AG08395 (cell line): ENCODE results near the gene TMEM169.
"Not testable (repeated sequence)": the region's sequence is repeated elsewhere in the genome, so short reads cannot be mapped to it uniquely, and the experiment has no call there.

Experiments
- DNase-seq: peaks from one replicate; pipeline ENCODE4 v3.0.0; 2012; ENCODE audit warnings: mixed read lengths, low spot score

The TMEM169 gene

DNA sequence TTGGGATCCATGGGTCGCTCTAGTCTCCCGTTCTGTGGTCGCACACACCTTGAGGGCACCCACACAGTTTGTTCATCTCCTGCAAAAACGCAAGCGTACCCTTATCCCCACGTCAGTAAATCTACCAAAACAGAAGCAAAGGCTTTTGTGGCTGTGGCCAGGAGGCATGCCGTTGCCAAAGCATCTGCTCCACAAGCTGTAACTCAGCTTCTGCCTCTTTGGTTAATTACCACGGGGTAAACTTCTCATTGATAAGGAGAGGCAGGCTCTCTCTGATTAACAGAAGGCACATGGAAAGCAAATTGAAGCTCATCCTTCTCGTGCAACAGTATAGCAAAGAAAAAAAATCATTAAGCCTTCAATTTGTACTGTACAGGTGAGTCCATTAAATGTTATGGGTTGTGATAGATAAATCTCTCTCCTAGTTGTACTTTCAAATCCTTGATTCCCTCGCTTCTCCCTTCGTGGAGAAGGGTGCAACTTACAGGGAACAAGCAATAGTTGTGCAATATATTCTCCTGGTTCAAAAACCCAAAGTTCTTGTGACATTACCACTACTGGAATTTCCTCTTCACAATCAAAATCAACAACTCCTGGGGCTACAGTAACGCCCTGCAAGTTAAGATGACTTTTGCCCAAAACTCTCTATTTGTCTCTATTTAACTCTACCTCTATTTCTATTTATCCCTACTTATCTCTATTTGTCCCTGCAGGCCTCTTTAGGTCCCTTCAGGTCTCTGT is 10.4 kb upstream of the TMEM169 start:
- DNase-seq = no peak

DNA sequence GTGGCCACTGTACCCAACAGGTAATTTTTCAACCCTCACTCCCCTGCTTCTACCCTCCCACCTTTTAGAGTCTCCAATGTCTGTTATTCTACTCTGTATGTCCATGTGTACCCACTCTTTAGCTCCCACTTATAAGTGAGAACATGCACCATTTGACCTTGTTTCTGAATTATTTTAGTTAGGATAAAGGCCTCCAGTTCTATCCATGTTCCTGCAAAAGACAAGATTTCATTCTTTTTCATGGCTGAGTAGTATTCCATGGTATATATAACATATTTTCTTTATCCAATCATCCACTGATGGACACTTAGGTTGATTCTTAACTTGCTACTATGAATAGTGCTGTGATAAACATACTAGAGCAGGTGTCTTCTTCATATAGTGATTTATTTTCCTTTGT is 9.2 kb upstream of the TMEM169 start:
- DNase-seq = no peak

DNA sequence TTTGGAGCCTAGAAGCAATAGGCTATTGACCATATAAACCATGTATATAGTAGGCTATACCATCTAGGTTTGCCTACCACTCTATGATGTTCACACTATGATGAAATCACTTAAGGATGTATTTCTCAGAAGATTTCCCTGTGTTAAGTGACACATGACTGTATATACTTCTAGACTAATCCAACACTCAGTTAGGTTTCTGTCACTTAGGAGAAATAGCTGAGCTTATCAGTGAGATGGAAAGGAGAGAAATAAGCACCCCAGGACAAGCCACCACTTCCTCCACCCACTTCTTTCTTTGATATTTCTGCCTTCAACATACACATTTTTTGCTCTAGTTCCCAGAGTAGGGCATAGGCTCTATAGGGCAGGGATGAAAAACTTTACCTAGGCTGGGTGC is 7.9 kb upstream of the TMEM169 start:
- DNase-seq = no peak

DNA sequence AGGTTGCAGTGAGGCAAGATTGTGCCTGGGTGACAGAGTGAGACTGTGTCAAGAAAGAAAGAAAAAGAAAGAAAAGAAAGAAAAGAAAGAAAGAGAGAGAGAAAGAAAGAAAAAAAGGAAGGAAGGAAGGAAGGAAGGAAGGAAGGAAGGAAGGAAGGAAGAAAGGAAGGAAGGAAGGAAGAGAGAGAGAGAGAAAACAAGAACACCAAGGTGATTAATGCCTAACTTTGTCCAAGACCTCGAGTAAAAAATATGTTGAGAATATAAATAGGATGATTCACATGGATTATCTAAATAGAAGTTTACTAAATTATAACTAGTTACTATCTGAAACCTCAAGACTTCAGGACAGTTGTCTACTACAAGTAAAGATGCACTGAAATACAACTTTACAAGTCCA is 7.3 kb upstream of the TMEM169 start:
- DNase-seq = no peak

DNA sequence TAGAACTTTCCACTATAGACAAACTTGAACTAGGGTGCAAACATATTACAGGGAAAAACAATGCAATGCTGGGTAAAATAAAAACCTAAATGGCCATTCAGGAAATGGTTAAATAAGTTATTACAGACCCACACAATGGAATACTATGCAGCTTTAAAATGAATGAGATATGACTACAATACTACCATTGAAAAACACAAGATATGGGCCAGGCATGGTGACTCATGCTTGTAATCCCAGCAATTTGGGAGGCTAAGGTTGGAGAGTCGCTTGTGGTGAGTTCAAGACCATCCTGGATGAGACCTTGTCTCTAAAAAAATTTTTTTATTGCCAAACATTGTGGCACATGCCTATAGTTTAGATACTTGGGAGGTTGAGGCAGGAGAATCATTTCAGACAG is 6.9 kb upstream of the TMEM169 start:
- DNase-seq = no peak

DNA sequence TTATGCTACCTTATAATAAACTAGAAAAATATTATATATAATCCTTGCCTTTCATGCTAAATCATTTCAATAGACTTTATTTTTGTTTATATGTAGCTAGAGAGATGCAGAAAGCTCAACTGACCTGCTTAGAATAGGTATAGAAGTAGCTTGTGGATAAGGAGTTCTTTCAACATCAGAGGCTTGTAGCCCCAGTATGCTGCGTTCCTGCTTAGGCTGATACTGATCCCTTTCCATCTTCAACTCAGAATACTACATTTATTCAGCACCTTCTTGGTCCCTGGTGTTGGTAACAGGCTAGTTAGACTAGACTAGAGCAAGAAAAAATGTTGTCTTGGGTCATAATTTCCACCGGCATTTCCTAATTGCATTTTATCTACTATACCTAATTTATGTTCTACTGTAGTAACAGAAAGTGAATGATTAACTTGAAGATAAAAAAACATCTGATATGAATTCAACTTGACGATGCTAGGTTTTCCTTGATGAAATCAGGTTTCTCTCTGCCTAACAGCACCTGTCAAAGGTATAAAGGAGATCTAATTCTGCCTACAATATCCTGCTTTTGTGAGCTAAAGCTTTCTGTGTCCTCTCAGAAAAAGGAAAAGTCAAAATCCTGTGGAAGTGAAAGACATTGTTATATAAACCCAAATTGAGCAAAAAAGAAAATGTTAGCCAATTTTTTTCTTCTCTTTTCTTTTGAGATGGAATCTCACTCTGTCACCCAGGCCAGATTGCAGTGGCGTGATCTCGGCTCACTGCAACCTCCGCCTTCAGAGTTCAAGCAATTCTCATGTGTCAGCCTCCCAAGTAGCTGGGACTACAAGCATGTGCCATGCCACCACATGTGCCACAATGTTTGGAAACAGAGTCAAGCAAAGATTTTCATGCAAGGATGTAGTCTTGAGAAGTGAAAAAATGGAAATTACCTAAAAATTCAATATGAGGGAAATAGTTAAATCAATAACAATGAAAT is 5.9 kb upstream of the TMEM169 start:
- DNase-seq = no peak

DNA sequence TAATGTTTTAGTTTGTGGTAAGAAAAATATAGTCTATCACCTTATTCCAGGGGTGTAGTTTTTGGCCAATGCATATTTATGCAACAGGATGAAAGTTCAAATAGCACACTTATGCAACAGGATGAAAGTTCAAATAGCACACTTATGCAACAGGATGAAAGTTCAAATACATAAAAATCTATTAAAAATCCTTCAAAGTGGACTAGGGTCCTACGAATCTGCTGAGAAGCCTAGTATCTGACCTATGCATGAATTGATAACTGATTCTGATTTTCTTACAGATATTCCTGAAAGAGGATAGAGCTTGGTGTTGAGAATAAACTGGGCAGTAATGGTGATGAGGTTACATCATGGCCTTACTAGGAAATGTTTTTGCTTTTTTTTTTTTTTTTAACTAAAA is 2.9 kb upstream of the TMEM169 start:
- no peak for DNase-seq

DNA sequence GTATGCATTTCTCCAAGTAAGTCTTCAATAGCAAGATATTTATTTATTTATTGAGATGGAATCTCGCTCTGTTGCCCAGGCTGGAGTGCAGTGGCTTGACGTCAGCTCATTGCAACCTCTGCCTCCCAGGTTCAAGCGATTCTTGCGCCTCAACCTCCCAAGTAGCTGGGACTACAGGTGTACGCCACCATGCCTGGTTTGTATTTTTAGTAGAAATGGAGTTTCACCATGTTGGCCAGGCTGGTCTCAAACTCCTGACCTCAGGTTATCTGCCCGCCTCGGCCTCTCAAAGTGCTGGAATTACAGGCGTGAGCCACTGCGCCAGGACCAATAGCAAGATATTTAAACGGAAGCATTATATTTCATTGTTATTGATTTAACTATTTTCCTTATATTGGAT is 1.7 kb upstream of the TMEM169 start:
- not testable (repeated sequence) for DNase-seq

DNA sequence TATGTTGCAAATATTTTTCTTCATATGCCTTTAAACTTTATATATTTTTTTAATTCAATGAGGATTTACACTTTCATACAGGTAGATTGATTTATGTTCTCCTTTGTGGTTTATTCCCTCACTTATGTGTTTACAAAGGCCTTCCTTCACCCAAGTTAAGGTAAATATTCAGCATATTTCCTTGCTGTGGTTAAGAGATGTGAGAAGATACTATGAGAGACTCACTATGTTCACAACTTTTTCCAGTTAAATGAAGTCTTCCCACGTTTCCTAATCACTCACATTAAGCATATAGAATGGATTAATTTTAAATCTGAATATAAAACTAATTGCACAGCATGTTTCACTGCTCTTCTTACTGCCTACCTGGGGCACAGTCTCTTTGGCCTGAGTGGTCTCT is 707 bp upstream of the TMEM169 start:
- DNase-seq = no peak

DNA sequence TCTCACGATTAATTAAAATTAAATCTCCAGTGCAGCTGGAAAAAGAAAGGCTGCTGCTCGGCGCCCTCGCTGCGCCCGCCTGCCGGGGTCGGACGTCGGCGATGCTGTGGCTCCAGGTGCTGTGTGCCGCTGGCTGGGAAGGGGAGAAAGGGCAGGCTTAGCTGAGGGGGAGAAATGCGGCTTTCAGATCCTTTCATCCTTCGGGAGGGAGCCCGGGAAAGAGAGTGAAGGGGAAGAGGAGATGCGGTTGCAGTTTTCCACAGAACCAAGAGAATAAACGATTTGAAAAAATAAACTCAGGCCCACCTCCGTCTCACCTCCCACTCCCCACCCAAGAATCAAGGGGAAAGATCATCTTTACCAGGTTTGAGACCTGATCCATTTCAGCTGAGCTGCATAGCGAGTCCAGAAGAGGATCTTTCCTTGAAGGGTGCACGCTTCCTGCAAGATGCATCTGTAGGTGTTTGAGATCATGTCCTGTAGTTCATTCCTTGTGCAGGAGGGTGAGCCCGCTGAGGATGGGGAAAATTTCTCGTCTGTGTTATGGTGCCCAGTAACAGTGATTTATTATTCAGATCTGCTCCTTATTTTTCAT is 495 bp downstream of the TMEM169 start:
- DNase-seq = peak; percentile 27

DNA sequence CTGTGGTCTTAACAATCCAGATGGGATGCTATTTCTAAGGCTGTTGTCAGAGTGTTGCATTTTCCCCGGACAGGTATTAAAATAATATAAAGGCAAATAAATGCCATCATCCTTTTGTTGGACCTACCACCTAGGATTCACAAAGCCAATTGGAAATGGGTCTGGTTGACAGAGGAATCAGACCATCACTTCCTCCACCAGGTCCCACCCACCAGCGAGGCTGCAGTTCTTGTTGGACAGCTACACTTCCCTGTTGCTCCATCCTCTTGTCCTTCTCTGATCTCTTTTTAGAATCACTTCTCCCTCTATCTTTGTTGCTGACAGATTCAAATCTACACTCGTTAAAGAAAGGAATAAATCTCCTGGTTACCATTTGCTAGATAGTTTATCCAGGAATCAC is 1.1 kb downstream of the TMEM169 start:
- DNase-seq = no peak

DNA sequence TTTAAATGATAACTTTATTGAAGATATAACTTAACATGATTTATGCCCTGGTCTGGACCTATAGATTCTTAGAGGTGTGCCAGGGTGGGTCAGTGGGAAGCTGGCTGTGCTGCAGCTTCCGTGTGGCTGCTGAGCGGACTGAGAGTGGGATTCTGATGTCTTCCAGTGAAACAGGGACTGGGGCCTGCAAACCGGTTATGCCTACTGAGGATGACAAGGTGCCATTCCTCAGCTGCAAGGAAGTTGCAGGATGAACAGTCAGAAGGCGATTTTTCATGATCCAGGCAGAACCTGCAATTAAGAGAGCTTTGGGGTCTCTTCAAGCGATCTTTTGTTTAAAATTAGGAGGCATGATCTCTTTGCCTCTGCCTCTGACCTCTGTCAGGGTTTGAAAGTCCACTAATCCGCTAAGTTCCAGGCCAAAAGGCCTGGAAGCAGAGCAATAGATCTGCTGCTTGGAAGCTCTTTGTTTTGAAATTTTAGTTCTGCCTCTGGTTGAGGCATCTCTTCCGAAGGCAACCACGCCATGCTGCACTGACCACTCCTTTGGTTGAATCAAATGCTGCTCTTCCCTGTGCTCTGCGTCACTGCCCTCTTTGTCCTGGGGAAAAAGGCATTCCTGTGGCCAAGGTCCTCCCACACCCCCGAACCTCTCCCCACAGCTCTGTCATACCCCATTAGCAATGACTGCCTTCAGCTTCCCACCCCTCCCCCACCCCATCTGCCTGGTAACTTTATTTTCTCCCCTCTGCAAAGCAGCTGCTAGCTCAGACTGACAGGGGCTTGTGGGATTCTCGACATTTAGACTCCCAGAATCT is 2.0 kb downstream of the TMEM169 start:
- DNase-seq = no peak

DNA sequence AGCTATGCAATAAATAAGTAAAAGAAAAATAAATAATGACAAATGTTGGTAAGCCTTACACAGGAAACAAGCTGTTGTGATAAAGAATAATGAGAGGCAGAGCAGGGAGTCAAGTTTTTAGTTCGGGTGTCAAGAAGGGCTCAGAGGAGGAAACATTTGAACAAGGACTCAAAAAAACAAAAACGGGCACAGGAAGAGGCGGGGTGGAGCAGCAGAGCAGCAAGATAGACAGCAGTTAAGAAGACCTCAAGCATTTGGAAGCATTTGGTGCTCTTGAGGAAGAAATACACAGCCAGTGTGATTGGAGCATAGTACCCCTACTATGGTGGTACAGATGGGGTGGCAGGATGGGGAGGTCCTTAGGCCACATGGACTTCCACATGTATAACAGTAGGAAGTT is 2.8 kb downstream of the TMEM169 start:
- no peak for DNase-seq

DNA sequence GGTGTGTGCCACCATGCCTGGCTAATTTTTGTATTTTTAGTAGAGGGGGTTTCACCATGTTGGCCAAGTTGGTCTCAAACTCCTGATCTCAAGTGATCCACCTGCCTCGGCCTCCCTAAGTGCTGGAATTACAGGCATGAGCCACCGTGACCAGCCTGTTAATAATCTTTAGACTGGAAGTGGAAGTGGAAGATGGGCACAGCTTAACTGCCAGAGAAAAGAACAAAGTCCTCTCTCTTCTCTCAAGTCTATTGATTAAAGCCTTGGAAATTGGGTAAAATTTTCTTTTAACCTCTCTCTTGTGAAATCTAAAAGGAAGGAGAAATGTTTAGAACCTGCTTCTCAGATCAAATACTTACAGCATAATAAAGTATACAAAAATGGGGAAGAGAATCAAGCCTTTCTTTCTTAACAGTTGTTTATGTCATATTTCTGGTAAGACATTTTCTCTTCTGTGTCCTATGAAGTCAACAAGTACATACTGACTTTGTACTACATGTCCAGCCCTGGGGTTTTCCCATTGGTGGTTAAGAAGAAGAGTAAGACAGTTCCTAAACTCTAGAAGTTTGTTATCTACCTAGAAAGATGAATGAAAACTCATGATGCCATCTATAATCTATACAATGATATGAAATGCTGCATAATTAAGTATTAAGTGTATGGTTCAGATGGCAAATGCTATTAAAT is 4.6 kb downstream of the TMEM169 start:
- DNase-seq = no peak

DNA sequence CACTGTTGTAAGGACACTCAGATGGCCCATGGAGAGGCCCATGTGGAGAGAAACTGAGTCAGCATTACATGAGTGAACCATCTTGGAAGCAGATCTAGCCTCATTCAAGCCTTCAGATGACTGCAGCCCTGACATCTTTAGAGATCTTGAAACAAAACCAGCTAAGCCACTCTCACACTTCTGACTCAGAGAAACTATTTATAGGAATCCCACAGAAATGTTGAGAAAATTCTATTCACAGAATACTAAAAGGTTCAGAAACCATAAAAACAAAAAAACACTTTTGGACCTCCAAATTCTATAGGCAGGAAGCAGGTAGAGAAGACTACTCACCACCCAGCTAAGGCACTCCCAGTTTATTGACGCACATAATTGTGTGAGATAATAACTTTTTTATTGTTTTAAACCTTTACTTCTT is 8.7 kb downstream of the TMEM169 start:
- DNase-seq = peak; percentile 41

DNA sequence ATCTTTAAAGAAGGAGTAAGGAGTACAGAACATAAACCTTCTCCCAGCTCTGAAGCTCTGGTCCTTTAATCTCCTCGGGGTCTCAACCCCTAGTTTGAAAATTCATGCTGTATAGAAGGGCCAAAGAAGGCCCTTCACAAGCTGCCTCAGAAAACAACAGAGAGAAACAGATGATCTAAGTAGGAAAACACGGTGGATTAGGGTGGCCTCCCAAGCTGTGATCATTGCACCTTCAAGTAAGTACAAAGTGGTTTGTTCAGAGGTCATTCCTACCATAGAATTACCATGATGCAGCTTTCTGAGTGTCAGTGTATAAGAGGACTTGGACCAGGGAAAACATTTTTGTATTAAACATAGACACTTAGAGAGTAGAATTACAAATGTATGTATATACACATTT is 10.9 kb downstream of the TMEM169 start:
- DNase-seq = no peak

DNA sequence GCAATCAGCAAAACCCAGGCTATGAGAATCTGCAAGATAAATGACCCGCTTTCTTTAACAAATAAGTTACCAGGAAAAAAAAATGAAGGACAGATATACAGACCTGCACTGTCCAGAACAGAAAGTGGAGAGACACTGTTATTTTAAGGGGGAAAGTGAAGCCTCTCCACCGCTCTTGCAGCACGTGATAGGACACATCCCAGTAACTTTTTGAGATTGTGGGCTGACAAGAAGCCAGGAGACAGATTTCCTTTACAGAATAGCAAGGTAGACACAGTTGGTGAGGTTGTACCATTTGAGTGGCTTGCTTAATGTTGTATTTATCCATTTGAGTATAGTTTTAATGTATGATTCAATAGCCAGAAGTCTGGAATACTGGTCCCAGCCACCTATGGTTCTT is 13.0 kb downstream of the TMEM169 start:
- no peak for DNase-seq

DNA sequence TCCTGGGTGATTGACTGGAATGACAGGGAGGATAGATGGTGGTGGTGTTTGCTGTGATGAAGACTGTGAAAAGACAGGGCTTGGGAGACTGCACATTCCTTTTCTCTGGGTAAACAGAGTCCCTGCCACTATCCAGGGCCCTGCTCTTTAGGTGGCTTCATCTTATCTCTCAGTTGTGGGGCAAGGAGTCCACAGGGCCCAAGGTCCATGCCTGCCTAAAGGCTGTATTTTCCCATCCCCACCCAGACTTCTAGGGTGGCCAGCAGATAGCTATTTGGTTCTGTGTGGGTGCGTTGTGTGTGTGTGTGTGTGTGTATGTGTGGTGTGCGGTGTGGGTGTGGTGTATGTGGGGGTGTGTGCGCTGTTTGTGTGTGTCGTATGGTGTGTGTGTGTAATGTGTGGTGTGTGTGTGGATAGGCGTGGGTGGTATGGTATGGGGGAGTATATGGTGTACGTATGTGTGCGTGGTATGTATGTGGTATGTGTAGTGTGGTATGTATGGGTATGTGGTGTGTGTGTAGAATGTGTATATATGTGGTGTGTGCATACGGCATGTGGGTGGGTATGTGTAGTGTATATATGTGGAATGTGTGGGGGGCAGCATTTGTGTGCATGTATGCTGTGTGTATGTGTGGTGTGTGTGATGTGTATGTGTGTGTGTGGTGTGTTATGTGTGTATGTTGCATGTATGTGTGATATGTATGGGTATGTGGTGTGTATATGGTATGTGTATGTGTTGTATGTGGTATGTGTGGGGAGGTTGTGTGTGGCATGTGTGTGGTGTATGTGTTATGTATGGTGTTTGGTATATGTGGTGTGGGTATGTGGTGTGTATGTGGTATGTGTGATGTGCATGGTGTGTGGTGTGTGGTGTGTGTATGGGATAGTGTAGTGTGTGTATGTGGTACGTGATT is 17.0 kb downstream of the TMEM169 start:
- no peak for DNase-seq

DNA sequence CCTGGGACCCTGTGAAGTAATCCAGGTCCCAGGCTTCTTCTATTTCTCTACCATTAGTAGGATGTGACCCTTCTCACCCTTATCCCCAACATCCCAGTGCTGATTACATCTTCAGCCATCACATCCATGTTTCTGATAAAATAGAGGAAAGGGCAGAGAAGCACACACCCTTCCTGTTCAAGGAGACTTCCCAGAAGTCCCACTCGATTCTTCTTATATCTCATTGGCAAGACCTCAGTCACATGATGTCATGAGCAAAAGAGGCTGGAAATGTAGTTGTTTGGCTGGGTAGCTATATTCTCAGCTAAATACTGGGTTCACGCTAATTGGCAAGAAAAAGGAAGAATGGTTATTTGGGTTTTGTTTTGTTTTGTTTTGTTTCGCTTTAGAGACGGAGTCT is 19.4 kb downstream of the TMEM169 start:
- no peak for DNase-seq

DNA sequence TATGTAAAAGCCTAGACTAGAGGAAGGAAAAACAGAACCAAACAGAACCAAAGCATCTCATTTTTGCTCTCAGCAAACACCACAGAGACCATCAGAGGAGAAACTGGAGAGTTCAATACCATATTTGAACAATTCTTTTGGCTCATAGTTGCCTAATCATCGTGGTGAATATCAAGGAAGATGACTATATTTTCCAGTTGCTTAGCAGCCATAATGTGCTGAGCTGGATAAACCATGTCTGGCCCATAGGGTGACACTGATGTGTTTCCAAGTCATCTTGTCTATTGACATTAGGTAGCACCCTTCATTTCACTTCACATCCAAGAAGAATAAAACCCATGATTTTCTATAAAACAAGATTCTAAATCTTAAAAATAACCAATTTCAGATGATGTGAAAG is 21.5 kb downstream of the TMEM169 start:
- no peak for DNase-seq
